H1 (cell line): Measurements from ENCODE around the gene TOP3A. TPM values are rescaled to one million over a fixed set of nuclear protein-coding genes. Genes with fewer than 3 reads are reported as not detected.

Experiments used
- CTCF ChIA-PET: fragments of 300-600 bp; sonication (Branson Sonifier 250); formaldehyde crosslinking; loops from one replicate; lab custom pipeline; 2021; ENCODE audit not compliant: partially characterized antibody; lab: Charles Lee
- POLR2A ChIA-PET: fragments of 300-600 bp; sonication (Branson Sonifier 250); formaldehyde crosslinking; loops from one replicate; lab custom pipeline; 2021; ENCODE audit warnings: inconsistent platforms; ENCODE audit not compliant: partially characterized antibody; lab: Charles Lee
- DNase-seq, 2 experiments: peaks; one replicate each; pipeline versions ENCODE4 v3.0.0 to v3.0.0-alpha.2; 2010 to 2022; ENCODE audit warnings: low spot score in 2 of 2, low read depth in 1 of 2, mixed read lengths in 1 of 2
- FAIRE-seq: peaks from 2 replicates; lab custom pipeline; 2011; peaks lifted over from hg19 to GRCh38; lab: Jason Lieb, UNC
- H2AFZ ChIP-seq: 2 replicates; pipeline ENCODE4 v1.8.1; 2012; ENCODE audit warnings: low read length, inconsistent platforms
- H2AK5ac ChIP-seq: 2 replicates; pipeline ENCODE4 v1.6.1; 2013; ENCODE audit warnings: low read depth, low read length
- H2BK120ac ChIP-seq: replicated peaks from 2 replicates; pipeline ENCODE3; 2013; ENCODE audit warnings: low read depth, low read length, inconsistent platforms
- H2BK12ac ChIP-seq: 2 replicates; pipeline ENCODE4 v1.6.1; 2013; ENCODE audit warnings: low read depth, low read length
- H2BK15ac ChIP-seq: 2 replicates; pipeline ENCODE4 v1.6.1; 2013; ENCODE audit warnings: low read length
- H2BK20ac ChIP-seq: 2 replicates; pipeline ENCODE4 v1.6.1; 2013; ENCODE audit warnings: low read length
- H2BK5ac ChIP-seq: 2 replicates; pipeline ENCODE4 v1.6.1; 2013; ENCODE audit warnings: low read depth, low read length
- H3K14ac ChIP-seq: 2 replicates; pipeline ENCODE4 v1.6.1; 2013; ENCODE audit warnings: inconsistent platforms; ENCODE audit not compliant: insufficient read length
- H3K18ac ChIP-seq: 2 replicates; pipeline ENCODE4 v1.6.1; 2013; ENCODE audit warnings: low read length; ENCODE audit errors: extremely low read depth
- H3K23ac ChIP-seq: 2 replicates; pipeline ENCODE4 v1.6.1; 2013; ENCODE audit warnings: inconsistent platforms; ENCODE audit not compliant: insufficient read length
- H3K23me2 ChIP-seq: 2 replicates; pipeline ENCODE4 v1.6.1; 2013; ENCODE audit warnings: low read depth, low read length
- H3K27ac ChIP-seq: 2 replicates; pipeline ENCODE4 v1.6.1; 2011; ENCODE audit warnings: low read depth, low read length, inconsistent platforms
- H3K27me3 ChIP-seq, 4 experiments: replicated peaks in 1 of 4; 1 replicate in 1 of 4; 2 replicates in 3 of 4; pipeline versions ENCODE4 v1.6.1 to v1.8.1; 2011 to 2013; ENCODE audit warnings: low read length in 3 of 4, mild to moderate bottlenecking in 3 of 4, inconsistent platforms in 2 of 4, mixed read lengths in 2 of 4, moderate library complexity in 1 of 4; ENCODE audit not compliant: control insufficient read depth in 3 of 4, insufficient read depth in 3 of 4; ENCODE audit errors: extremely low read depth in 1 of 4
- H3K36me3 ChIP-seq, 4 experiments: 2 replicates each; pipeline versions ENCODE4 v1.6.1 to v1.8.1; 2011 to 2013; ENCODE audit warnings: mild to moderate bottlenecking in 4 of 4, low read length in 3 of 4, moderate library complexity in 2 of 4, control low read depth in 1 of 4, inconsistent platforms in 1 of 4; ENCODE audit not compliant: insufficient read depth in 4 of 4, control insufficient read depth in 2 of 4
- H3K4ac ChIP-seq: replicated peaks from 2 replicates; pipeline ENCODE3; 2013; ENCODE audit warnings: low read length, low read depth, mixed read lengths, inconsistent platforms; ENCODE audit not compliant: insufficient read length
- H3K4me1 ChIP-seq, 4 experiments: replicated peaks in 1 of 4; 1 replicate in 1 of 4; 2 replicates in 3 of 4; pipeline versions ENCODE4 v1.6.1 to v1.8.1; 2011 to 2013; ENCODE audit warnings: low read length in 3 of 4, inconsistent platforms in 2 of 4, mixed read lengths in 1 of 4; ENCODE audit not compliant: insufficient read depth in 4 of 4, control insufficient read depth in 3 of 4
- H3K4me2 ChIP-seq, 2 experiments: 2 replicates each; pipeline versions ENCODE4 v1.6.1 to v1.8.1; 2011 to 2013; ENCODE audit warnings: low read depth in 2 of 2, low read length in 2 of 2, control low read depth in 1 of 2, inconsistent platforms in 1 of 2, mild to moderate bottlenecking in 1 of 2; ENCODE audit not compliant: insufficient read depth in 1 of 2
- H3K4me3 ChIP-seq, 4 experiments: fragments of 200-600, 300-600 bp in 1 of 4; sonication (generic), shearing (Covaris generic), sonication (Bioruptor Twin) in 1 of 4; 2 replicates each; pipeline versions ENCODE4 v1.5.1 to v1.8.1; 2011 to 2016; ENCODE audit warnings: low read length in 4 of 4, low read depth in 3 of 4, control low read depth in 2 of 4, inconsistent platforms in 2 of 4, mild to moderate bottlenecking in 2 of 4, mixed read lengths in 1 of 4, moderate library complexity in 1 of 4; ENCODE audit not compliant: insufficient read depth in 2 of 4; ENCODE audit errors: extremely low read depth in 1 of 4
- H3K56ac ChIP-seq: replicated peaks from 2 replicates; pipeline ENCODE3; 2013; ENCODE audit warnings: low read depth, mild to moderate bottlenecking, mixed read lengths, low read length, inconsistent platforms; ENCODE audit not compliant: insufficient read length
- H3K79me1 ChIP-seq: 2 replicates; pipeline ENCODE4 v1.6.1; 2013; ENCODE audit warnings: low read depth, low read length, control low read depth
- H3K79me2 ChIP-seq, 2 experiments: 2 replicates each; pipeline versions ENCODE4 v1.6.1 to v1.8.1; 2012 to 2013; ENCODE audit warnings: low read length in 2 of 2, mild to moderate bottlenecking in 2 of 2, inconsistent platforms in 1 of 2; ENCODE audit not compliant: insufficient read depth in 2 of 2, control insufficient read depth in 1 of 2
- H3K9ac ChIP-seq, 4 experiments: replicated peaks in 1 of 4; 1 replicate in 1 of 4; 2 replicates in 3 of 4; pipeline versions ENCODE4 v1.6.1 to v1.8.1; 2011 to 2013; ENCODE audit warnings: low read depth in 3 of 4, low read length in 3 of 4, control low read depth in 2 of 4, mild to moderate bottlenecking in 2 of 4, moderate library complexity in 2 of 4, inconsistent platforms in 1 of 4; ENCODE audit errors: extremely low read depth in 1 of 4
- H3K9me3 ChIP-seq, 2 experiments: 2 replicates each; pipeline versions ENCODE4 v1.6.1 to v1.8.1; 2012 to 2013; ENCODE audit warnings: mild to moderate bottlenecking in 2 of 2, moderate library complexity in 2 of 2, control low read depth in 1 of 2, inconsistent platforms in 1 of 2, low read depth in 1 of 2, low read length in 1 of 2, mixed read lengths in 1 of 2; ENCODE audit not compliant: insufficient read depth in 2 of 2
- H4K20me1 ChIP-seq, 2 experiments: replicated peaks in 1 of 2; 2 replicates each; pipeline versions ENCODE3 to v1.8.1; 2011 to 2013; ENCODE audit warnings: inconsistent platforms in 2 of 2, low read length in 2 of 2, mild to moderate bottlenecking in 1 of 2; ENCODE audit not compliant: insufficient read depth in 2 of 2, control insufficient read depth in 1 of 2
- H4K5ac ChIP-seq: 2 replicates; pipeline ENCODE4 v1.6.1; 2013; ENCODE audit warnings: low read length, low read depth, mixed read lengths, inconsistent platforms; ENCODE audit not compliant: insufficient read length
- H4K8ac ChIP-seq: 2 replicates; pipeline ENCODE4 v1.8.0; 2013; ENCODE audit warnings: mild to moderate bottlenecking, moderate library complexity, low read length, inconsistent platforms; ENCODE audit not compliant: insufficient read depth; ENCODE audit errors: extremely low read depth
- H4K91ac ChIP-seq: replicated peaks from 2 replicates; pipeline ENCODE3; 2013; ENCODE audit warnings: low read length, mixed read lengths, inconsistent platforms; ENCODE audit not compliant: insufficient read length
- ASH2L ChIP-seq: fragments of 200-600, 300-600 bp; sonication (generic); IDR thresholded peaks from one replicate; pipeline ENCODE4 v1.7.1; 2017; ENCODE audit warnings: low read length
- CBX5 ChIP-seq: fragments of 300-800, 300-1000 bp; sonication (generic); IDR thresholded peaks from 2 replicates; pipeline ENCODE4 v1.7.1; 2016; ENCODE audit warnings: antibody characterized with exemption, low read length, low read depth
- CTBP2 ChIP-seq: IDR thresholded peaks from 2 replicates; pipeline ENCODE4 v1.7.0; 2011; ENCODE audit warnings: borderline replicate concordance, mild to moderate bottlenecking, moderate library complexity, mixed read lengths, low read length; ENCODE audit not compliant: insufficient read depth, insufficient read length
- EP300 ChIP-seq, 2 experiments: IDR thresholded peaks; 1 replicate in 1 of 2; 2 replicates in 1 of 2; pipeline ENCODE4 v1.6.1; 2011 to 2012; ENCODE audit warnings: low read depth in 2 of 2, low read length in 2 of 2, mild to moderate bottlenecking in 2 of 2, borderline replicate concordance in 1 of 2, inconsistent platforms in 1 of 2, moderate library complexity in 1 of 2
- FOSL1 ChIP-seq: IDR thresholded peaks from 2 replicates; pipeline ENCODE4 v1.6.1; 2011; ENCODE audit warnings: mild to moderate bottlenecking, low read depth, low read length, moderate library complexity; ENCODE audit not compliant: insufficient read depth
- GABPA ChIP-seq: IDR thresholded peaks from 2 replicates; pipeline ENCODE4 v1.6.1; 2011; ENCODE audit warnings: mild to moderate bottlenecking, low read length, moderate library complexity, borderline replicate concordance; ENCODE audit not compliant: insufficient read depth
- JUN ChIP-seq: IDR thresholded peaks from 2 replicates; pipeline ENCODE4 v1.6.1; 2011; ENCODE audit warnings: low read depth, mild to moderate bottlenecking, improper control_type of control experiment, low read length
- KDM1A ChIP-seq: fragments of 200-600, 300-600 bp; sonication (generic); IDR thresholded peaks from 2 replicates; pipeline ENCODE4 v1.7.1; 2016; ENCODE audit warnings: mild to moderate bottlenecking, low read length, borderline replicate concordance
- POLR2A ChIP-seq, 2 experiments: IDR thresholded peaks; 1 replicate in 1 of 2; 2 replicates in 1 of 2; pipeline ENCODE4 v1.6.1; 2011; ENCODE audit warnings: low read depth in 2 of 2, low read length in 2 of 2, mild to moderate bottlenecking in 2 of 2; ENCODE audit errors: control extremely low read depth in 1 of 2
- POLR2AphosphoS5 ChIP-seq: IDR thresholded peaks from 2 replicates; pipeline ENCODE4 v1.6.1; 2011; ENCODE audit warnings: low read depth, low read length
- POU5F1 ChIP-seq: IDR thresholded peaks from 2 replicates; pipeline ENCODE4 v1.6.1; 2011; ENCODE audit warnings: low read depth, mild to moderate bottlenecking, low read length, moderate library complexity
- RAD21 ChIP-seq, 2 experiments: IDR thresholded peaks in 1 of 2; conservative IDR thresholded peaks in 1 of 2; 2 replicates each; pipeline ENCODE4 v1.6.1; 2011; ENCODE audit warnings: low read depth in 2 of 2, low read length in 2 of 2, improper control_type of control experiment in 1 of 2, inconsistent platforms in 1 of 2, mild to moderate bottlenecking in 1 of 2, moderate library complexity in 1 of 2
- SP1 ChIP-seq: IDR thresholded peaks from 2 replicates; pipeline ENCODE4 v1.6.1; 2011; ENCODE audit warnings: low read depth, low read length
- WGBS, 2 experiments: shearing (Covaris generic) in 1 of 2; methylation state at CpG; one replicate each; pipeline versions ENCODE4 v1.1.6 to v1.1.7; 2013 to 2015; ENCODE audit warnings: low lambda C conversion rate in 2 of 2, mixed read lengths in 2 of 2, inconsistent platforms in 1 of 2, low coverage in 1 of 2, missing lambda C conversion rate in 1 of 2; ENCODE audit not compliant: insufficient replicate concordance in 2 of 2, insufficient coverage in 1 of 2, insufficient read length in 1 of 2; ENCODE audit errors: extremely low coverage in 1 of 2, missing lambda C conversion rate in 1 of 2; 5-methylcytosine and 5-hydroxymethylcytosine counted together
- polyA plus RNA-seq, 7 experiments: library from polyadenylated mRNA; depleted of rRNA in 3 of 7; stranded (reverse) in 5 of 7; unstranded in 2 of 7; fragments of >200 nt in 5 of 7; fragments of 200-250 nt in 2 of 7; gene quantifications; 1 replicate in 5 of 7; 2 replicates in 1 of 7; 4 replicates in 1 of 7; pipeline versions ENCODE4 v1.2.1 to v1.2.3, GENCODE V29; 2011 to 2013; ENCODE audit warnings: missing spikeins in 2 of 7, mixed read lengths in 2 of 7
- total RNA-seq: library from RNA; stranded (reverse); fragmentation: NEBNext Ultra II Directional; extraction: Animal tissue kit (Norgen Biotek cat#: 25700); gene quantifications from 2 replicates; pipeline ENCODE4 v1.2.1, GENCODE V29; 2021

TOP3A gene
- total and polyA plus RNA-seq, 2 of the 8 experiments (the other 6 are each of a cell fraction or from before 2014, with no cell fraction given): 23.4 to 54.3 TPM

- Histone ChIP-seq H2AK5ac (no peak overlapping the region), H4K8ac (no peak overlapping the region), H4K91ac (no peak overlapping the region), H3K18ac (no peak overlapping the region), H2BK15ac (no peak overlapping the region), H4K20me1 (peaks cover 12 to 38% of the 10 kb centered on the region in 2 experiments), H3K14ac (no peak overlapping the region), H3K4me1 (peaks cover 0 to 10% (median 3%) of the 10 kb centered on the region in 4 experiments; a peak in 5 of 7 replicates), H3K27ac (no peak overlapping the region), H3K4me3 (no peak overlapping the region), H3K4ac (no peak overlapping the region), H2AFZ (no peak overlapping the region), H3K56ac (no peak overlapping the region), H2BK12ac (no peak overlapping the region), H2BK20ac (no peak overlapping the region), H3K23ac (no peak overlapping the region), H2BK120ac (no peak overlapping the region), H3K4me2 (no peak overlapping the region; a peak in 1 of 4 replicates), H3K23me2 (peaks cover 5% of the 10 kb centered on the region), H3K79me1 (peaks cover 26% of the 10 kb centered on the region), H3K9ac (no peak overlapping the region), H3K36me3 (peaks cover 6 to 12% (median 11%) of the 10 kb centered on the region in 4 experiments; a peak in 6 of 8 replicates), H3K27me3 (no peaks in the 10 kb centered on the region), H3K79me2 (peaks cover 14 to 55% of the 10 kb centered on the region in 2 experiments), H4K5ac (no peak overlapping the region), H3K9me3 (no peaks in the 10 kb centered on the region), H2BK5ac (no peak overlapping the region)
- FAIRE-seq: no peak
- WGBS, 2 experiments: 85% methylated on average over 16 of the region's 18 CpGs; no CpG with 5 or more reads in 1 of the 2 experiments
- no peak for DNase-seq
- POLR2A ChIA-PET: interaction anchor here (1.7 to 8.8 kb wide), 2 partner anchors 13 to 25 kb away, joined by 4 to 52 read pairs; no protein-coding TSS in a partner anchor
- CTCF ChIA-PET: interaction anchor here (1.3 to 4.6 kb wide), 4 partner anchors 13 to 178 kb away, joined by 3 to 58 read pairs (median 11); no protein-coding TSS in a partner anchor
- TF ChIP-seq POU5F1 (no peak), RAD21 (IDR thresholded peaks at IDR 0.05 in 1 of 2, conservative IDR thresholded peaks at IDR 0.05 in 1 of 2; ENCODE audit: low read depth in 2 of 2, low read length in 2 of 2) (no peak), SP1 (no peak), KDM1A (no peak), POLR2AphosphoS5 (no peak), CTBP2 (no peak), EP300 (IDR thresholded peaks at IDR 0.05; ENCODE audit: borderline replicate concordance in 1 of 2, low read depth in 2 of 2, low read length in 2 of 2) (no peak), GABPA (no peak), POLR2A (IDR thresholded peaks at IDR 0.05; ENCODE audit: control extremely low read depth in 1 of 2, low read depth in 2 of 2, low read length in 2 of 2) (no peak), JUN (no peak), ASH2L (no peak), FOSL1 (no peak), CBX5 (no peak)
Observed at GRCh38 chr17:18318771-18319450, 4.1 kb upstream of the TOP3A start.
